Measurements from ENCODE around the gene PYY.
A peak's percentile ranks its signal among the peaks of the same experiment; 100 is the strongest.

Gene PYY

GRCh38 chr17:43907425-43907981 is 46.2 kb downstream of the PYY start, which contains the start of gene MPP2:
TSS of gene MPP2 (minus strand) at chr17:43907536. CDS start at chr17:43904460, 3,076 bp downstream.
- H3K9me3 ChIP-seq (ENCODE audit: insufficient read depth, low read length) = no peaks in the 10 kb centered on the region
- peaks cover 23% of the 10 kb centered on the region for H3K27me3 ChIP-seq (ENCODE audit: insufficient read depth, insufficient read length)
- H3K4me3 ChIP-seq (ENCODE audit: insufficient read length, low read depth) = peak within 1 kb of the TSS; percentile 70
- H3K36me3 ChIP-seq (ENCODE audit: insufficient read depth, insufficient read length, low read length) = no peaks in the 10 kb centered on the region
- H3K4me1 ChIP-seq (ENCODE audit: insufficient read depth, insufficient read length) = peaks cover 10% of the 10 kb centered on the region
- TF ChIP-seq SUZ12 (IDR thresholded peaks at IDR 0.05; ENCODE audit: extremely low read depth, insufficient read depth, insufficient read length) = no peak
- no peak for TF ChIP-seq YY1 (IDR thresholded peaks at IDR 0.05; ENCODE audit: insufficient read depth, insufficient read length)
- no peak for TF ChIP-seq ZNF274 (IDR thresholded peaks at IDR 0.05; ENCODE audit: low read depth, low read length)
- peak within 1 kb of the TSS; percentile 75 for H3K9ac ChIP-seq (ENCODE audit: insufficient read length, low read depth)
- DNase-seq (ENCODE audit: low read depth, low spot score) = peak; percentile 67

DNA sequence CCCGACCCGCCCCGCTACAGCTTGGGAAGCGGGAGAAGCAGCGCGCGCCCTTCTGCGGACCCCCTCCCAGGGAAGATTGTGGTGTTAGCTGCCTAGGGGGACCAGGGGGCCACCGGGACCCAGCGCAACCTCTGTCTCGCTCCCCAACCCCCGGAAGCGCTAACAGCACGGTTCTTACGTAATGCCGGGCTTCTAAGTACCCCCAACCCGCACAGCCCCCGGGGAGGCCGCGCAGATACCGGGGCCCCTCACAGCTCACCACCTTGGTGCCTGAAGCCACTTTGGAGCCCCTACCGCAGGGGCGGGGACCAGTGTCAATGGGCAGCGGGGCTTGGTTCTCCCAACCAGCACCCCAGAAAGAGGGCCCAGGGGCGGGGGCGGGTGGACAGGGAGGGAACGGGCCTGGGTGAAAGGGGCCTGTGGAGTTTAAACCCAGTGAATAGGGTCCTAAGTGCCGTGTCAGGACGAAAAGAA is 46.8 kb downstream of the PYY start:
- peaks cover 10% of the 10 kb centered on the region for H3K4me1 ChIP-seq (ENCODE audit: insufficient read depth, insufficient read length)
- H3K9ac ChIP-seq (ENCODE audit: insufficient read length, low read depth) = peak overlapping the region; percentile 75
- no peak for DNase-seq (ENCODE audit: low read depth, low spot score)
- H3K27me3 ChIP-seq (ENCODE audit: insufficient read depth, insufficient read length) = peaks cover 23% of the 10 kb centered on the region
- no peak for TF ChIP-seq YY1 (IDR thresholded peaks at IDR 0.05; ENCODE audit: insufficient read depth, insufficient read length)
- no peak for TF ChIP-seq ZNF274 (IDR thresholded peaks at IDR 0.05; ENCODE audit: low read depth, low read length)
- no peak for TF ChIP-seq SUZ12 (IDR thresholded peaks at IDR 0.05; ENCODE audit: extremely low read depth, insufficient read depth, insufficient read length)
- peak overlapping the region; percentile 70 for H3K4me3 ChIP-seq (ENCODE audit: insufficient read length, low read depth)
- no peaks in the 10 kb centered on the region for H3K36me3 ChIP-seq (ENCODE audit: insufficient read depth, insufficient read length, low read length)
- H3K9me3 ChIP-seq (ENCODE audit: insufficient read depth, low read length) = no peaks in the 10 kb centered on the region

GRCh38 chr17:43905985-43906852 is 47.5 kb downstream of the PYY start:
- H3K9me3 ChIP-seq (ENCODE audit: insufficient read depth, low read length) = no peaks in the 10 kb centered on the region
- H3K27me3 ChIP-seq (ENCODE audit: insufficient read depth, insufficient read length) = peaks cover 29% of the 10 kb centered on the region
- peak; percentile 48 for DNase-seq (ENCODE audit: low read depth, low spot score)
- H3K36me3 ChIP-seq (ENCODE audit: insufficient read depth, insufficient read length, low read length) = no peaks in the 10 kb centered on the region
- peak overlapping the region; percentile 70 for H3K4me3 ChIP-seq (ENCODE audit: insufficient read length, low read depth)
- H3K9ac ChIP-seq (ENCODE audit: insufficient read length, low read depth) = peak overlapping the region; percentile 44
- TF ChIP-seq SUZ12 (IDR thresholded peaks at IDR 0.05; ENCODE audit: extremely low read depth, insufficient read depth, insufficient read length) (no peak), YY1 (IDR thresholded peaks at IDR 0.05; ENCODE audit: insufficient read depth, insufficient read length) (no peak), ZNF274 (IDR thresholded peaks at IDR 0.05; ENCODE audit: low read depth, low read length) (no peak)
- peaks cover 15% of the 10 kb centered on the region for H3K4me1 ChIP-seq (ENCODE audit: insufficient read depth, insufficient read length)

GRCh38 chr17:43905400-43905984 is 48.2 kb downstream of the PYY start:
- peak overlapping the region; percentile 70 for H3K4me3 ChIP-seq (ENCODE audit: insufficient read length, low read depth)

More at GRCh38 chr17:43905400-43905984, 48.2 kb downstream of the PYY start:
- no peak for DNase-seq (ENCODE audit: low read depth, low spot score)
- H3K4me1 ChIP-seq (ENCODE audit: insufficient read depth, insufficient read length) = peaks cover 19% of the 10 kb centered on the region
- H3K36me3 ChIP-seq (ENCODE audit: insufficient read depth, insufficient read length, low read length) = no peaks in the 10 kb centered on the region
- TF ChIP-seq SUZ12 (IDR thresholded peaks at IDR 0.05; ENCODE audit: extremely low read depth, insufficient read depth, insufficient read length) = no peak
- no peak for TF ChIP-seq YY1 (IDR thresholded peaks at IDR 0.05; ENCODE audit: insufficient read depth, insufficient read length)
- no peak for TF ChIP-seq ZNF274 (IDR thresholded peaks at IDR 0.05; ENCODE audit: low read depth, low read length)
- H3K9ac ChIP-seq (ENCODE audit: insufficient read length, low read depth) = peak overlapping the region; percentile 44
- H3K9me3 ChIP-seq (ENCODE audit: insufficient read depth, low read length) = no peaks in the 10 kb centered on the region
- peaks cover 33% of the 10 kb centered on the region for H3K27me3 ChIP-seq (ENCODE audit: insufficient read depth, insufficient read length)
